ENCODE results near the gene USP37. TPM values are rescaled to one million over a fixed set of nuclear protein-coding genes. Genes with fewer than 3 reads are reported as not detected.

USP37 gene
- total and polyA plus RNA-seq, 2 of the 13 experiments (the other 11 are each of a cell fraction or from before 2014, with no cell fraction given) = 6.5 to 30.6 TPM

DNA sequence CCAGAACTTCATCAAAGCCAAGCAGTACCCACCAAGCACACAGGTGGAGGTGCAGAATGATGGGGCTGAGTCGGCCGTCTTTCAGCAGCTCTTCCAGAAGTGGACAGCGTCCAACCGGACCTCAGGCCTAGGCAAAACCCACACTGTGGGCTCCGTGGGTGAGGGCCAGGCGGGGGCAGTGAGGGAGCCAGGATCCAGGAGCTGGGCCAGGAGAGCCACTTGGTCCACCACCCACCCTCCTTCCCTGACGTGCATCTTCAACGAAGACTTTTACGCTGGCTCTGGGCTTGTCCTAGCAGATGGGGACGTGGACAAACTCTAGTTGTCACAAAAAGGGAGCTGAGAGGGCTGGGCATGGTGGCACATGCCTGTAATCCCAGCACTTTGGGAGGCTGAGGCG lies 137.4 kb downstream of the USP37 start (continued):
- TF ChIP-seq, protein P1, sequence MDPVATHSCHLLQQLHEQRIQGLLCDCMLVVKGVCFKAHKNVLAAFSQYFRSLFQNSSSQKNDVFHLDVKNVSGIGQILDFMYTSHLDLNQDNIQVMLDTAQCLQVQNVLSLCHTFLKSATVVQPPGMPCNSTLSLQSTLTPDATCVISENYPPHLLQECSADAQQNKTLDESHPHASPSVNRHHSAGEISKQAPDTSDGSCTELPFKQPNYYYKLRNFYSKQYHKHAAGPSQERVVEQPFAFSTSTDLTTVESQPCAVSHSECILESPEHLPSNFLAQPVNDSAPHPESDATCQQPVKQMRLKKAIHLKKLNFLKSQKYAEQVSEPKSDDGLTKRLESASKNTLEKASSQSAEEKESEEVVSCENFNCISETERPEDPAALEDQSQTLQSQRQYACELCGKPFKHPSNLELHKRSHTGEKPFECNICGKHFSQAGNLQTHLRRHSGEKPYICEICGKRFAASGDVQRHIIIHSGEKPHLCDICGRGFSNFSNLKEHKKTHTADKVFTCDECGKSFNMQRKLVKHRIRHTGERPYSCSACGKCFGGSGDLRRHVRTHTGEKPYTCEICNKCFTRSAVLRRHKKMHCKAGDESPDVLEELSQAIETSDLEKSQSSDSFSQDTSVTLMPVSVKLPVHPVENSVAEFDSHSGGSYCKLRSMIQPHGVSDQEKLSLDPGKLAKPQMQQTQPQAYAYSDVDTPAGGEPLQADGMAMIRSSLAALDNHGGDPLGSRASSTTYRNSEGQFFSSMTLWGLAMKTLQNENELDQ (CRISPR knock-in tag; IDR thresholded peaks at IDR 0.05; ENCODE audit: borderline replicate concordance) = no peak
- no peak for TF ChIP-seq TBP (CRISPR knock-in tag; IDR thresholded peaks at IDR 0.05)

DNA sequence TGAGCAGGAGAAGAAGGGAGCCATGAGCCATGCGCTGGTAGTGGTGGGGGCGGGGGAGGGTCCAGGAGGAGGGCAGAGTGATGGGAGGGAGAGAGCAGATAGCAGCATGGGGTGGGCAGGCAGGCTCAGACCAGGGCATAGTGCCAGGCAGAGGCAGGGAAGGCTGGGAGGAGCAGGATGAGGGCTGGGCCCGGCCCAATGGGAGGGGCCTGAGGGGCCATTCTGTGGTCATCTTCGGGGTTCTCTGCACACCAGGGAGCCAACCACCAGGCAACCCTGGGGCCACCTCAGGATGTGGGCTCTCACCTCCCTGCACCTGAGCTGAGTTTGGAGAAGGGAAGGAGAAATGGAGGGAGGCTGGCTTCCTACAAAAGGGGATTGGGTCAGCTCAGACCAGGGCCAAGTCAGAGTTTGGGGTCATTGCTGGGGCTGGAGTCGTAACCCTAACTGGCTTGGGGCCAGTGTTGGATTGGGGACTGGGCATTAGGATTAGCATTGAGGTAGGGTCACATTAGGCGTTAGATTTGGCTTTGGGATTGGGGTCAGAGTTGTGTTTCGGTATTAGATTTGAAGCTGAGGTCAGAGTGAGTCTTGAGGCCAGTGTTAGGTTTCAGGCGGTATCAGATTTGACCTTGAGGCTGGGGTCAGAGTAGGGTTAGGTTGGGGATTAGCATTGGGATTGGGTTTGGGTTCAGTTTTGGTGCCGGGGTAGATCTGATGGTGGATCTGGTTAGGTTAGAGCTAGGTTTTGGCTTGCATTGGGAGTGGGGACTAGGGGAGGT lies 138.0 kb downstream of the USP37 start:
- ATAC-seq (peak; percentile 10), FAIRE-seq (no peak), DNase-seq (ENCODE audit: low spot score) (no peak)
- no TSS peak for BruUV-seq (replicated peaks)
- H3K4me2 ChIP-seq (ENCODE audit: low read depth, low read length) = no peak overlapping the region
- H3K9me3 ChIP-seq (ENCODE audit: low read length) = no peaks in the 10 kb centered on the region
- ChIA-PET CTCF (ENCODE audit: low intra/inter-chr PET ratio, low total read pairs) (no interaction called here), POLR2A (interaction anchor here (1.3 to 6.3 kb wide), 3 partner anchors 11 to 14 kb away, joined by 4 to 59 read pairs (median 27); partner anchors contain the start of gene VIL1)
- in situ Hi-C loops (cut with HindIII; ENCODE audit: extremely low pct_ligation_motif_present, low pct_unique_long_range_greater_than_20kb) = no loop called here
- H3K27ac ChIP-seq (ENCODE audit: extremely low read length, insufficient read depth, low read length) = no peak overlapping the region
- no peak overlapping the region for H3K9ac ChIP-seq (ENCODE audit: insufficient read depth, low read depth, low read length)
- H3K27me3 ChIP-seq (ENCODE audit: control insufficient read depth in 1 of 2, insufficient read depth in 2 of 2, low read length in 2 of 2) = no peaks in the 10 kb centered on the region
- peaks cover 10% of the 10 kb centered on the region for H3K4me1 ChIP-seq (ENCODE audit: insufficient read depth, low read length)
- H3K79me2 ChIP-seq (ENCODE audit: insufficient read depth, low read length) = no peaks in the 10 kb centered on the region
- no peaks in the 10 kb centered on the region for H4K20me1 ChIP-seq (ENCODE audit: insufficient read depth, low read length)
- H2AFZ ChIP-seq (ENCODE audit: low read length) = no peak overlapping the region
- H3K4me3 ChIP-seq (replicated peaks in 1 of 3; ENCODE audit: insufficient read depth in 1 of 3, low read depth in 2 of 3, low read length in 3 of 3) = no peak overlapping the region
- intact Hi-C loops (cut with micrococcal nuclease; ENCODE audit: unreplicated experiment) = no loop called here
- peaks cover 51 to 72% of the 10 kb centered on the region in 2 experiments for H3K36me3 ChIP-seq (replicated peaks in 1 of 2; ENCODE audit: control insufficient read depth in 1 of 2, insufficient read depth in 2 of 2, low read length in 2 of 2)
- 86% methylated on average over 9 of the region's 9 CpGs for WGBS (ENCODE audit: low lambda C conversion rate)
- TF ChIP-seq, protein P2, sequence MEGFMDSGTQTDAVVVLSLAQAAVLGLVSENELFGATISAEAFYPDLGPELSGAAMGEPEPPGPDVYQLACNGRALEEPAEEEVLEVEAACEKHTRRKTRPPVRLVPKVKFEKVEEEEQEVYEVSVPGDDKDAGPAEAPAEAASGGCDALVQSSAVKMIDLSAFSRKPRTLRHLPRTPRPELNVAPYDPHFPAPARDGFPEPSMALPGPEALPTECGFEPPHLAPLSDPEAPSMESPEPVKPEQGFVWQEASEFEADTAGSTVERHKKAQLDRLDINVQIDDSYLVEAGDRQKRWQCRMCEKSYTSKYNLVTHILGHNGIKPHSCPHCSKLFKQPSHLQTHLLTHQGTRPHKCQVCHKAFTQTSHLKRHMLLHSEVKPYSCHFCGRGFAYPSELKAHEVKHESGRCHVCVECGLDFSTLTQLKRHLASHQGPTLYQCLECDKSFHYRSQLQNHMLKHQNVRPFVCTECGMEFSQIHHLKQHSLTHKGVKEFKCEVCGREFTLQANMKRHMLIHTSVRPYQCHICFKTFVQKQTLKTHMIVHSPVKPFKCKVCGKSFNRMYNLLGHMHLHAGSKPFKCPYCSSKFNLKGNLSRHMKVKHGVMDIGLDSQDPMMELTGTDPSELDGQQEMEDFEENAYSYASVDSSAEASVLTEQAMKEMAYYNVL (CRISPR knock-in tag; IDR thresholded peaks at IDR 0.05; ENCODE audit: borderline replicate concordance) = no peak
- TF ChIP-seq, protein P3, sequence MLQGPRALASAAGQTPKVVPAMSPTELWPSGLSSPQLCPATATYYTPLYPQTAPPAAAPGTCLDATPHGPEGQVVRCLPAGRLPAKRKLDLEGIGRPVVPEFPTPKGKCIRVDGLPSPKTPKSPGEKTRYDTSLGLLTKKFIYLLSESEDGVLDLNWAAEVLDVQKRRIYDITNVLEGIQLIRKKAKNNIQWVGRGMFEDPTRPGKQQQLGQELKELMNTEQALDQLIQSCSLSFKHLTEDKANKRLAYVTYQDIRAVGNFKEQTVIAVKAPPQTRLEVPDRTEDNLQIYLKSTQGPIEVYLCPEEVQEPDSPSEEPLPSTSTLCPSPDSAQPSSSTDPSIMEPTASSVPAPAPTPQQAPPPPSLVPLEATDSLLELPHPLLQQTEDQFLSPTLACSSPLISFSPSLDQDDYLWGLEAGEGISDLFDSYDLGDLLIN (CRISPR knock-in tag; IDR thresholded peaks at IDR 0.05; ENCODE audit: borderline replicate concordance) = no peak
- TF ChIP-seq GABPB1 (CRISPR knock-in tag; IDR thresholded peaks at IDR 0.05) (no peak), ZFP36L2 (CRISPR knock-in tag; IDR thresholded peaks at IDR 0.05) (no peak), ZNF367 (CRISPR knock-in tag; IDR thresholded peaks at IDR 0.05; ENCODE audit: borderline replicate concordance) (no peak), REPIN1 (CRISPR knock-in tag; IDR thresholded peaks at IDR 0.05; ENCODE audit: borderline replicate concordance, low read depth) (no peak), HNRNPL (IDR thresholded peaks at IDR 0.05; ENCODE audit: low read depth, low read length) (0 out of 2 replicates have a peak, but pooled peaks have one; percentile 1), ZBTB8A (CRISPR knock-in tag; IDR thresholded peaks at IDR 0.05; ENCODE audit: borderline replicate concordance, low read depth) (no peak), STAG1 (CRISPR knock-in tag; IDR thresholded peaks at IDR 0.05) (no peak)
- TF ChIP-seq, protein P4, sequence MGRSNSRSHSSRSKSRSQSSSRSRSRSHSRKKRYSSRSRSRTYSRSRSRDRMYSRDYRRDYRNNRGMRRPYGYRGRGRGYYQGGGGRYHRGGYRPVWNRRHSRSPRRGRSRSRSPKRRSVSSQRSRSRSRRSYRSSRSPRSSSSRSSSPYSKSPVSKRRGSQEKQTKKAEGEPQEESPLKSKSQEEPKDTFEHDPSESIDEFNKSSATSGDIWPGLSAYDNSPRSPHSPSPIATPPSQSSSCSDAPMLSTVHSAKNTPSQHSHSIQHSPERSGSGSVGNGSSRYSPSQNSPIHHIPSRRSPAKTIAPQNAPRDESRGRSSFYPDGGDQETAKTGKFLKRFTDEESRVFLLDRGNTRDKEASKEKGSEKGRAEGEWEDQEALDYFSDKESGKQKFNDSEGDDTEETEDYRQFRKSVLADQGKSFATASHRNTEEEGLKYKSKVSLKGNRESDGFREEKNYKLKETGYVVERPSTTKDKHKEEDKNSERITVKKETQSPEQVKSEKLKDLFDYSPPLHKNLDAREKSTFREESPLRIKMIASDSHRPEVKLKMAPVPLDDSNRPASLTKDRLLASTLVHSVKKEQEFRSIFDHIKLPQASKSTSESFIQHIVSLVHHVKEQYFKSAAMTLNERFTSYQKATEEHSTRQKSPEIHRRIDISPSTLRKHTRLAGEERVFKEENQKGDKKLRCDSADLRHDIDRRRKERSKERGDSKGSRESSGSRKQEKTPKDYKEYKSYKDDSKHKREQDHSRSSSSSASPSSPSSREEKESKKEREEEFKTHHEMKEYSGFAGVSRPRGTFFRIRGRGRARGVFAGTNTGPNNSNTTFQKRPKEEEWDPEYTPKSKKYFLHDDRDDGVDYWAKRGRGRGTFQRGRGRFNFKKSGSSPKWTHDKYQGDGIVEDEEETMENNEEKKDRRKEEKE (IDR thresholded peaks at IDR 0.05) = no peak

Measured in HepG2 (cell line).